Thoracic aorta (tissue), 2 donors: ENCODE data around the gene C2orf69. TPM values are rescaled to one million over a fixed set of nuclear protein-coding genes. Genes with fewer than 3 reads are reported as not detected.

Experiments
- ATAC-seq: fragments of 150-250 bp; one replicate; pipeline ENCODE4 v1.8.0; 2017; ENCODE audit warnings: low read depth; ENCODE audit not compliant: insufficient number of reproducible peaks, low FRiP score
- DNase-seq: peaks from one replicate; pipeline ENCODE4 v3.0.0-alpha.2; 2020; ENCODE audit warnings: low spot score
- H3K27ac ChIP-seq, 2 donors: fragments of 200-600 bp; sonication (generic); 1 replicate in 1 of 2; 2 replicates in 1 of 2; pipeline ENCODE4 v1.5.1; 2016; ENCODE audit warnings: mild to moderate bottlenecking in 2 of 2, moderate library complexity in 2 of 2
- H3K27me3 ChIP-seq: fragments of 200-600 bp; sonication (generic); replicated peaks from 2 replicates; pipeline ENCODE4 v1.6.0; 2016; ENCODE audit warnings: mild to moderate bottlenecking; ENCODE audit not compliant: insufficient read depth
- H3K36me3 ChIP-seq: fragments of 200-600 bp; sonication (generic); one replicate; pipeline ENCODE4 v1.5.1; 2016
- H3K4me1 ChIP-seq, 2 donors: fragments of 200-600 bp; sonication (generic); 1 replicate in 1 of 2; 2 replicates in 1 of 2; pipeline versions ENCODE4 v1.5.1 to v1.6.0; 2016; ENCODE audit warnings: low read depth in 2 of 2, mild to moderate bottlenecking in 1 of 2; ENCODE audit not compliant: control insufficient read depth in 1 of 2
- H3K4me3 ChIP-seq: fragments of 200-600 bp; sonication (generic); 2 replicates; pipeline ENCODE4 v1.5.1; 2016; ENCODE audit warnings: mild to moderate bottlenecking
- H3K9me3 ChIP-seq: fragments of 200-600 bp; sonication (generic); 2 replicates; pipeline ENCODE4 v1.5.1; 2016
- total RNA-seq, 2 donors: library from RNA; depleted of rRNA; stranded (reverse); fragments of >200 nt; gene quantifications; one replicate each; pipeline versions ENCODE4 v1.1.0 to v1.2.3, GENCODE V29; 2016
- TF ChIP-seq, protein P1 (sequence below): fragments of 200-600 bp; sonication (generic); IDR thresholded peaks from one replicate; pipeline ENCODE4 v1.5.1; 2019; ENCODE audit warnings: antibody characterized with exemption

Gene C2orf69
- total RNA-seq, 2 donors from 2014 or later: 10.8 to 16.7 TPM

DNA sequence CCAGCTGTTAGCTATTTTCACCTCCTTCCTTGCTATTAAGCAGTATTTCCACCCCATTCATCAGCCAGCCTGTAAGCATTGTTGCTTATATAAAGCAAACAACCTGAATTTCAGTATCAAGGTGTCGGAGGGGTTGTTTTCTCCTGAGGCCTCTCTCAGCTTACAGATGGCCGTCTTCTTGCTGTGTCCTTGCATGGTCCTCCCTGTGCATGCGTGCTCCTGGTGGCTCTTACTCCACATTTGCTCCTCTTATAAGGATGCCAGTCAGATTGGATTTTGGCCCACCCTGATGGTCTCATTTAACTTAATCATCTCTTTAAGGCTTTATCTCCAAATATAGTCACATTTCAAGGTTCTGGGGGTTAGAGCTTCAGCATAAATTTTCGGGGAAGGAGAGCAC is 46.9 kb downstream of the C2orf69 start:
- H3K4me1 ChIP-seq: peaks cover 27 to 34% of the 10 kb centered on the region in 2 donors
- H3K27me3 ChIP-seq: no peaks in the 10 kb centered on the region
- H3K36me3 ChIP-seq: peaks cover 21% of the 10 kb centered on the region
- TF ChIP-seq, protein P1, sequence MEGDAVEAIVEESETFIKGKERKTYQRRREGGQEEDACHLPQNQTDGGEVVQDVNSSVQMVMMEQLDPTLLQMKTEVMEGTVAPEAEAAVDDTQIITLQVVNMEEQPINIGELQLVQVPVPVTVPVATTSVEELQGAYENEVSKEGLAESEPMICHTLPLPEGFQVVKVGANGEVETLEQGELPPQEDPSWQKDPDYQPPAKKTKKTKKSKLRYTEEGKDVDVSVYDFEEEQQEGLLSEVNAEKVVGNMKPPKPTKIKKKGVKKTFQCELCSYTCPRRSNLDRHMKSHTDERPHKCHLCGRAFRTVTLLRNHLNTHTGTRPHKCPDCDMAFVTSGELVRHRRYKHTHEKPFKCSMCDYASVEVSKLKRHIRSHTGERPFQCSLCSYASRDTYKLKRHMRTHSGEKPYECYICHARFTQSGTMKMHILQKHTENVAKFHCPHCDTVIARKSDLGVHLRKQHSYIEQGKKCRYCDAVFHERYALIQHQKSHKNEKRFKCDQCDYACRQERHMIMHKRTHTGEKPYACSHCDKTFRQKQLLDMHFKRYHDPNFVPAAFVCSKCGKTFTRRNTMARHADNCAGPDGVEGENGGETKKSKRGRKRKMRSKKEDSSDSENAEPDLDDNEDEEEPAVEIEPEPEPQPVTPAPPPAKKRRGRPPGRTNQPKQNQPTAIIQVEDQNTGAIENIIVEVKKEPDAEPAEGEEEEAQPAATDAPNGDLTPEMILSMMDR: no peak
- H3K4me3 ChIP-seq: no peak overlapping the region
- no peak overlapping the region for H3K27ac ChIP-seq
- no peaks in the 10 kb centered on the region for H3K9me3 ChIP-seq
- no peak for ATAC-seq
- DNase-seq: no peak

DNA sequence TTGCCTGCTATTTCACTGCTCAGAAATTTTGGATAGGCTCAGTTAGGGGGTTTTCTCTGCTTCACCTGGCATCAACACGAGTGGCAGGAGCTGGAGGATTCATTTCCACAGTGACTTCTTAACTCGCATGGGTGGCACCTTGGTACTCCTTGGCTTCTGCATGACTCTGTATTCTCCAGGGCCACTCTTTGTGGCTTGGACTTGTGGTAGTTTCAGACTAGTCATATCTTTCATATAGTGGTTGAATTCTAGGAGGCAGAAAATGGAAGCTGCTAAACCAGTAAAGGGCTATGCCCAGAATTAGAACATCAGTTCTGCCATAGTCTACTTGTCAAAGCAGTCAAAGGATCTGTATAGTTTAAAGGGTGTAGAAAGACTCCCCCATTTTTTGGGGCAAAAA is 51.1 kb downstream of the C2orf69 start:
- H3K36me3 ChIP-seq: peaks cover 32% of the 10 kb centered on the region
- H3K27ac ChIP-seq: no peak overlapping the region
- ATAC-seq (no peak), DNase-seq (no peak)
- no peak overlapping the region for H3K4me3 ChIP-seq
- H3K9me3 ChIP-seq: no peaks in the 10 kb centered on the region
- H3K27me3 ChIP-seq: no peaks in the 10 kb centered on the region
- TF ChIP-seq, protein P1: no peak
- H3K4me1 ChIP-seq: peaks cover 6 to 7% of the 10 kb centered on the region in 2 donors

DNA sequence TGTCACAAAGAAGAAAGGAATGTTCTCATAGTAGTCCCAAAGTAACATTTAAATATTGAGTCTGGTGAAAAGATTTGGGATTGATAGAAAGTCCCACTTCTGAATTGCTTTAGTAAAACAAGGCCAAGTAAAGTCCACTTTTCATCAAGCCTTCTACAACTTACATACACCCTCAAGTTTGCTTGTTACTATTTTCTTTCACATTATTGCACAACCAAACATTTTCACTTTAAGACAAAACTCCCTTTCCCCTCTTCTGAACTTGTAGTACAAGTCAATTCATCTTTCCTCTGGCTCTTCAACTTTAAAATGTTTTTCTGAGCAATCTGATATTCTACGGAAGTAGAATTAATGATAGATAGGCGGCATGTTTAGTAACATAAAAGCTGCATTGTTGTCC is 55.3 kb downstream of the C2orf69 start:
- peaks cover 22% of the 10 kb centered on the region for H3K36me3 ChIP-seq
- H3K4me1 ChIP-seq: no peaks in the 10 kb centered on the region
- DNase-seq (no peak), ATAC-seq (no peak)
- H3K4me3 ChIP-seq: no peak overlapping the region
- H3K9me3 ChIP-seq: no peaks in the 10 kb centered on the region
- H3K27ac ChIP-seq: no peak overlapping the region
- H3K27me3 ChIP-seq: no peaks in the 10 kb centered on the region
- TF ChIP-seq, protein P1: no peak

DNA sequence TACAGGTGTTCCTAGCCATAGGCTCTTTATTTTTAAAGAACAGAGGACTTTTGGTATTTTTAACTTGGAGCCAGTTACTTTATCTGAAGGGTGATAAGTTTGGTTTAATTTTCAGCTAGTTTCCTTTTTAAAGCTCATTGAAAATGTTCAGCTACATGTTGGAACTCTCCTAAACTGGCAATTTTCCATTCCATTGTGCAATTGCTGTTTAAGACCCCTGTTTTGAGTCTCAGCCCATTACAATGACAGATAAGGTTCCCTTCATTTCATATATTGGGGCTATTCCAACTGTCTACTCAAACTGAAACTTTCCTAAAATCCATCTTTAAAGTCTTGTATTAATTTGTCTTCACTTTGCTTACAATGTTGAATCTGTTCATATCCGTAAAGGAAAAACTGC is 55.9 kb downstream of the C2orf69 start:
- Histone ChIP-seq H3K27me3 (no peaks in the 10 kb centered on the region), H3K9me3 (no peaks in the 10 kb centered on the region), H3K36me3 (peaks cover 18% of the 10 kb centered on the region), H3K4me3 (no peak overlapping the region), H3K4me1 (no peaks in the 10 kb centered on the region), H3K27ac (no peak overlapping the region)
- TF ChIP-seq, protein P1: no peak
- ATAC-seq: no peak
- no peak for DNase-seq

DNA sequence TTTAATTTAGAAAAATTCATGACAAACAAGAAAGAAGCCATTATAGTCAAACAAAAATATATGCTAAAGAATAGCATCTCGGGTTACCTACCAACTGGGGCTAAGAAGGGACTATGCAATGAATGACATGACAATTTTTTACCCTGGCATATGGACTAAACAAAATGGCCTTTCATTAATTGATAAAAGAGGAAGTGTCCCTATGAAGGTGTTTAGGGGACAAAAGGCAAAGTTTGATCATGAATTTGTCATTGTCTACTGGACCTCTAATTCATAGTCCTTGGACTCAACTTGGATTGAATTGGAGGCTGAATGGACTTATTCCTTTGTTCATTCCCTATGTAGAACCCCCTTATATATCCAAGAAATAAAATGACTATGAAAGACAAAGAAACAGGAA is 57.0 kb downstream of the C2orf69 start:
- no peak for ATAC-seq
- H3K4me3 ChIP-seq: no peak overlapping the region
- H3K27me3 ChIP-seq: no peaks in the 10 kb centered on the region
- H3K4me1 ChIP-seq: no peaks in the 10 kb centered on the region
- TF ChIP-seq, protein P1: no peak
- H3K9me3 ChIP-seq: no peaks in the 10 kb centered on the region
- no peak overlapping the region for H3K27ac ChIP-seq
- H3K36me3 ChIP-seq: peaks cover 10% of the 10 kb centered on the region
- no peak for DNase-seq
